CD4-positive, alpha-beta memory T cell (primary cell): ENCODE data around the gene WFIKKN1. TPM values are rescaled to one million over a fixed set of nuclear protein-coding genes. Genes with fewer than 3 reads are reported as not detected.

ENCODE experiments used
- CTCF ChIA-PET: fragments of 350-600 bp; sonication (Branson Sonifier 250); formaldehyde crosslinking; loops from one replicate; lab custom pipeline; 2021; ENCODE audit warnings: inconsistent platforms; ENCODE audit not compliant: partially characterized antibody; lab: Charles Lee
- POLR2A ChIA-PET: fragments of 350-600 bp; sonication (Branson Sonifier 250); formaldehyde crosslinking; loops from one replicate; lab custom pipeline; 2021; ENCODE audit not compliant: partially characterized antibody; lab: Charles Lee
- DNase-seq, 5 donors: peaks; one replicate each; pipeline versions ENCODE4 v3.0.0 to v3.0.0-alpha.2; 2020 to 2022; ENCODE audit warnings: mixed read lengths in 1 of 5
- H3K27ac ChIP-seq: one replicate; pipeline ENCODE4 v1.7.0; 2013; ENCODE audit warnings: low read depth, low read length
- H3K27me3 ChIP-seq: 2 replicates; pipeline ENCODE4 v1.7.0; 2013; ENCODE audit warnings: mild to moderate bottlenecking, low read length, moderate library complexity; ENCODE audit not compliant: insufficient read depth
- H3K36me3 ChIP-seq: 2 replicates; pipeline ENCODE4 v1.7.0; 2013; ENCODE audit warnings: mild to moderate bottlenecking, low read length, moderate library complexity; ENCODE audit not compliant: insufficient read depth
- H3K4me1 ChIP-seq: 2 replicates; pipeline ENCODE4 v1.7.0; 2013; ENCODE audit warnings: mild to moderate bottlenecking, low read length, moderate library complexity; ENCODE audit not compliant: insufficient read depth
- H3K4me3 ChIP-seq, 2 donors: one replicate each; pipeline ENCODE4 v1.7.0; 2013; ENCODE audit warnings: low read length in 2 of 2, mild to moderate bottlenecking in 1 of 2
- H3K9me3 ChIP-seq, 2 donors: one replicate each; pipeline ENCODE4 v1.7.0; 2013; ENCODE audit warnings: low read length in 2 of 2, control low read depth in 1 of 2; ENCODE audit not compliant: control insufficient read depth in 1 of 2
- H3K27ac Mint-ChIP-seq, 7 donors: one replicate each; pipeline ENCODE4 v1.8.0; 2020 to 2021; ENCODE audit warnings: mixed read lengths in 7 of 7, mild to moderate bottlenecking in 6 of 7, inconsistent platforms in 3 of 7, moderate library complexity in 3 of 7
- H3K27me3 Mint-ChIP-seq, 2 donors: one replicate each; pipeline ENCODE4 v1.8.0; 2020 to 2021; ENCODE audit warnings: mixed read lengths in 2 of 2
- H3K36me3 Mint-ChIP-seq, 2 donors: one replicate each; pipeline ENCODE4 v1.8.0; 2020 to 2021; ENCODE audit warnings: mixed read lengths in 2 of 2, inconsistent platforms in 1 of 2, mild to moderate bottlenecking in 1 of 2
- H3K4me1 Mint-ChIP-seq, 4 donors: one replicate each; pipeline ENCODE4 v1.8.0; 2020 to 2021; ENCODE audit warnings: mixed read lengths in 4 of 4, mild to moderate bottlenecking in 1 of 4
- H3K4me3 Mint-ChIP-seq, 8 donors: one replicate each; pipeline ENCODE4 v1.8.0; 2020 to 2021; ENCODE audit warnings: mixed read lengths in 8 of 8, mild to moderate bottlenecking in 7 of 8, moderate library complexity in 6 of 8, inconsistent platforms in 3 of 8
- H3K9me3 Mint-ChIP-seq, 8 donors: one replicate each; pipeline ENCODE4 v1.8.0; 2020 to 2021; ENCODE audit warnings: mixed read lengths in 8 of 8, mild to moderate bottlenecking in 5 of 8, inconsistent platforms in 3 of 8, moderate library complexity in 1 of 8
- intact Hi-C: fragments of 100-400 bp; cut with micrococcal nuclease; formaldehyde crosslinking; loops from one replicate; pipeline ENCODE4 v1.15.1; 2023
- polyA plus RNA-seq, 2 donors: library from polyadenylated mRNA; unstranded; fragments of 300-500 nt; fragmentation: Illumina TruSeq; gene quantifications; one replicate each; pipeline ENCODE4 v1.2.3, GENCODE V29; 2021
- total RNA-seq, 2 experiments: library from RNA; stranded (reverse); gene quantifications; one replicate each; pipeline ENCODE4 v1.2.3, GENCODE V29; 2021

The WFIKKN1 gene
- total and polyA plus RNA-seq, 4 experiments from 2014 or later: 0.09 to 0.86 (median 0.67) TPM; not detected in 1

- no peak for DNase-seq
- Mint-ChIP-seq H3K9me3 (peaks cover 0 to 7% (median 0%) of the 10 kb centered on the region in 8 donors), H3K36me3 (peaks cover 0 to 7% of the 10 kb centered on the region in 2 donors), H3K27me3 (peaks cover 0 to 3% of the 10 kb centered on the region in 2 donors), H3K4me1 (peaks cover 0 to 8% (median 5%) of the 10 kb centered on the region in 4 donors), H3K4me3 (no peak overlapping the region), H3K27ac (no peak overlapping the region)
- Histone ChIP-seq H3K9me3 (no peaks in the 10 kb centered on the region), H3K4me3 (no peak overlapping the region), H3K27me3 (no peaks in the 10 kb centered on the region), H3K36me3 (no peaks in the 10 kb centered on the region), H3K27ac (no peak overlapping the region), H3K4me1 (peaks cover 22% of the 10 kb centered on the region)
- intact Hi-C loops: no loop called here
- ChIA-PET CTCF (no interaction called here), POLR2A (no interaction called here)
Observed at GRCh38 chr16:632486-633335, 1.9 kb downstream of the WFIKKN1 start.

GRCh38 chr16:633336-634050 is 2.7 kb downstream of the WFIKKN1 start:
- intact Hi-C loops: no loop called here
- H3K27ac Mint-ChIP-seq: no peak overlapping the region
- POLR2A ChIA-PET: no interaction called here
- no peaks in the 10 kb centered on the region for H3K27me3 ChIP-seq
- no peaks in the 10 kb centered on the region for H3K9me3 ChIP-seq
- peaks cover 0 to 3% of the 10 kb centered on the region in 2 donors for H3K27me3 Mint-ChIP-seq
- H3K9me3 Mint-ChIP-seq: peaks cover 0 to 7% (median 0%) of the 10 kb centered on the region in 8 donors
- peaks cover 0 to 10% (median 5%) of the 10 kb centered on the region in 4 donors for H3K4me1 Mint-ChIP-seq
- DNase-seq: no peak
- peaks cover 22% of the 10 kb centered on the region for H3K4me1 ChIP-seq
- H3K4me3 Mint-ChIP-seq: no peak overlapping the region
- CTCF ChIA-PET: no interaction called here
- H3K4me3 ChIP-seq: no peak overlapping the region
- H3K36me3 Mint-ChIP-seq: peaks cover 0 to 7% of the 10 kb centered on the region in 2 donors
- no peak overlapping the region for H3K27ac ChIP-seq
- no peaks in the 10 kb centered on the region for H3K36me3 ChIP-seq

DNA sequence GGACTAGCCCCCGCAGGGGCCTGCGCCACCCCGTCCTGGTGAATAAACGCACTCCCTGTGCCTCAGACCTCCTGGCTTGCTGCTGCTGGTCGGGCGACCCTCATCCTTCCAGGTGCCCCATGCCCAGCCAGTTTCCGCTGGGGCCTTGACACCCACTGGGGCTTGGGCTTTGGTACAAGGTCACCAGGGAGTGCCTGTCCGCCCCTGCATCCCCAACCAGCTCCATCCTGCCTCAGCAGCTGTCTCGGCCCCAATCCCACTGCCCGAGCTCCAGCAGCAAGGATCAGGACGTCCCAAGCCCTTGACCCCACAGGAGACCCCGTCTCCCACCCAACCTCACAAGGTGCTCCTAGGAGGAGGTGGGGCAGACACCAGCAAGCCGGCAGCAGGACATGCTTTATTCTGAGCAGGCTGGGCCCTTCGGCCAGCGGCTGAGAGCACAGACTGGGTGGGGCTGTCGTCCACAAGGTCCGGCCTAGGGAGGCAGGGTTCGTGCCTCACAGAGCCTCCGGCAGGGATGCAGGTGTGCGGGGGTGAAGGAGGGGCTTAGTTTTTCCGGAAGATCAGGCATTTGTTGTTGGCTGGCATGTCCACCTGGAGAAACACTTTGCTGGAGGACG is 3.4 kb downstream of the WFIKKN1 start:
- no peaks in the 10 kb centered on the region for H3K27me3 ChIP-seq
- CTCF ChIA-PET: no interaction called here
- POLR2A ChIA-PET: no interaction called here
- intact Hi-C loops: no loop called here
- H3K9me3 ChIP-seq: no peaks in the 10 kb centered on the region
- peak overlapping the region in 4 of 7 donors; percentile 22 to 79 (median 54) for H3K27ac Mint-ChIP-seq
- H3K27ac ChIP-seq: no peak overlapping the region
- H3K4me1 ChIP-seq: peaks cover 22% of the 10 kb centered on the region
- peaks cover 0 to 7% (median 0%) of the 10 kb centered on the region in 8 donors for H3K9me3 Mint-ChIP-seq
- peak overlapping the region in 6 of 8 donors; percentile 5 to 78 (median 45) for H3K4me3 Mint-ChIP-seq
- no peak for DNase-seq
- peaks cover 0 to 3% of the 10 kb centered on the region in 2 donors for H3K27me3 Mint-ChIP-seq
- peaks cover 0 to 7% of the 10 kb centered on the region in 2 donors for H3K36me3 Mint-ChIP-seq
- peaks cover 0 to 10% (median 5%) of the 10 kb centered on the region in 4 donors for H3K4me1 Mint-ChIP-seq
- no peaks in the 10 kb centered on the region for H3K36me3 ChIP-seq
- H3K4me3 ChIP-seq: no peak overlapping the region

- intact Hi-C loops: loop anchor here (5.0 kb wide), 1 partner anchor 1337 kb away; the partner anchor contains the start of gene TBL3
- Histone ChIP-seq H3K27ac (peak overlapping the region; percentile 76), H3K4me3 (peak overlapping the region in 1 of 2 donors; percentile 86), H3K27me3 (no peaks in the 10 kb centered on the region), H3K4me1 (peaks cover 22% of the 10 kb centered on the region), H3K9me3 (no peaks in the 10 kb centered on the region), H3K36me3 (no peaks in the 10 kb centered on the region)
- DNase-seq: no peak
- peaks cover 0 to 10% (median 5%) of the 10 kb centered on the region in 4 donors for H3K4me1 Mint-ChIP-seq
- peak overlapping the region in 7 of 8 donors; percentile 28 to 71 (median 46) for H3K4me3 Mint-ChIP-seq
- peaks cover 0 to 7% (median 0%) of the 10 kb centered on the region in 8 donors for H3K9me3 Mint-ChIP-seq
- ChIA-PET CTCF (no interaction called here), POLR2A (no interaction called here)
- peak overlapping the region in 2 of 7 donors; percentile 59 to 79 for H3K27ac Mint-ChIP-seq
- H3K36me3 Mint-ChIP-seq: peaks cover 0 to 7% of the 10 kb centered on the region in 2 donors
- peaks cover 0 to 3% of the 10 kb centered on the region in 2 donors for H3K27me3 Mint-ChIP-seq
Observed at GRCh38 chr16:634996-635395, 4.2 kb downstream of the WFIKKN1 start.

DNA sequence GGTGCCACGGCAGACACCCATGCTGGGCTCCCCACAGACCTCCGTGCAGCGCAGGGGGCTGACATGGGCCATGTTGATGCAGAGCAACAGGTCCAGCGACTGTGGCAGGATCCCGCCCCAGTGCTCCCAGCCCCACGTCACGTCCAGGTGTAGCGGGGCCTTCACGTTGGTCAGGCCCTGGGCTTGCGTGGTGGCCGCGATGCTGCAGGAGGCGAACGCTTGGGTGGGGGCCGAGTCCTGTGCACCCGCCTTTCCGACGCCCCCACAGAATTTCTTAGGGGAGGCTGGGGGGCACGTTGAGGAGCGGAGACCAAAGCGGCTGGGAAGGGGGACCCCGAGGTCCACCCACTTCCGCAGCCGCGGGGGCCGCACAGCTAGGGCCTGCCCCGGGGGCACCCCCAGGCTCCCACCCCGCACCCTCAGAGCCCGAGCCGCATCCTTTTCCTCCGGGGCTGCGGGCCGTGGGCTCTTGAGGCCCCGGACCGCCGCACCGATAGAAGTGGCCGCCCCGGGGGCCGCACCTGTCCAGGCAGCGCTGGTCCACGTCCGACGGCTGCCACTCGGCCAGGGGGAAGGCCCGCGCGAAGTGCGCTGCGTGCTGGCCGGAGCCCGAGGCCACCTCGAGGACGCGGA is 4.9 kb downstream of the WFIKKN1 start:
- H3K27me3 Mint-ChIP-seq: peaks cover 0 to 3% of the 10 kb centered on the region in 2 donors
- Histone ChIP-seq H3K9me3 (no peaks in the 10 kb centered on the region), H3K27me3 (no peaks in the 10 kb centered on the region), H3K4me3 (peak overlapping the region; percentile 81 to 86), H3K36me3 (no peaks in the 10 kb centered on the region), H3K27ac (peak overlapping the region; percentile 76), H3K4me1 (peaks cover 22% of the 10 kb centered on the region)
- intact Hi-C loops: loop anchor here (1.0 to 5.0 kb wide), 6 partner anchors 14 to 1337 kb away; partner anchors contain the start of genes RHOT2, TBL3 and WDR90
- peaks cover 0 to 7% of the 10 kb centered on the region in 2 donors for H3K36me3 Mint-ChIP-seq
- ChIA-PET CTCF (interaction anchor here (1.6 kb wide), 1 partner anchor 12 kb away, joined by 8 read pairs; no protein-coding TSS in a partner anchor), POLR2A (interaction anchor here (0.8 to 3.5 kb wide), 25 partner anchors 10 to 1633 kb away, joined by 3 to 23 read pairs (median 5); partner anchors contain the start of genes CAPN15, CHTF18, NHLRC4 and PIGQ)
- peak overlapping the region in 7 of 8 donors; percentile 26 to 99 (median 57) for H3K4me3 Mint-ChIP-seq
- peaks cover 0 to 7% (median 0%) of the 10 kb centered on the region in 8 donors for H3K9me3 Mint-ChIP-seq
- peak overlapping the region in 1 of 7 donors; percentile 100 for H3K27ac Mint-ChIP-seq
- peaks cover 0 to 10% (median 5%) of the 10 kb centered on the region in 4 donors for H3K4me1 Mint-ChIP-seq
- no peak for DNase-seq
